T-cell (primary cell): Measurements from ENCODE around the gene PAK2. TPM values are rescaled to one million over a fixed set of nuclear protein-coding genes. Genes with fewer than 3 reads are reported as not detected.
A peak's percentile ranks its signal among the peaks of the same experiment; 100 is the strongest.
"Not testable (repeated sequence)": the region's sequence is repeated elsewhere in the genome, so short reads cannot be mapped to it uniquely, and the experiment has no call there.

Source experiments
- ATAC-seq, 4 experiments: fragments of 200-7000 bp in 3 of 4; fragments of 150-1000 bp in 1 of 4; cut with Tn5 transposase; replicated peaks in 1 of 4; 1 replicate in 3 of 4; 2 replicates in 1 of 4; pipeline ENCODE4 v1.10.0; 2021; ENCODE audit warnings: moderate library complexity in 3 of 4, mild to moderate bottlenecking in 2 of 4, moderate number of reproducible peaks in 1 of 4
- CTCF ChIA-PET, 2 donors: fragments of 300-600 bp; sonication (Branson Sonifier 250); formaldehyde crosslinking; loops; one replicate each; lab custom pipeline; 2022; ENCODE audit warnings: antibody characterized with exemption in 2 of 2; lab: Charles Lee
- POLR2A ChIA-PET, 2 donors: fragments of 300-600 bp; sonication (Branson Sonifier 250); formaldehyde crosslinking; loops; one replicate each; lab custom pipeline; 2022; ENCODE audit warnings: antibody characterized with exemption in 2 of 2; lab: Charles Lee
- DNase-seq, 35 experiments: peaks; one replicate each; pipeline versions ENCODE4 v3.0.0 to v3.0.0-alpha.2; 2013 to 2023
- H3K27ac ChIP-seq: one replicate; pipeline ENCODE4 v1.5.1; 2013; ENCODE audit warnings: low read length
- H3K27me3 ChIP-seq, 2 experiments: replicated peaks in 1 of 2; 1 replicate in 1 of 2; 2 replicates in 1 of 2; pipeline versions ENCODE4 v1.6.1 to v1.7.0; 2013; ENCODE audit warnings: low read length in 1 of 2, mixed read lengths in 1 of 2; ENCODE audit not compliant: control insufficient read depth in 2 of 2, insufficient read depth in 2 of 2; ENCODE audit errors: extremely low read depth in 1 of 2
- H3K36me3 ChIP-seq, 2 donors: 1 replicate in 1 of 2; 2 replicates in 1 of 2; pipeline versions ENCODE4 v1.6.1 to v1.7.0; 2013; ENCODE audit warnings: low read length in 1 of 2; ENCODE audit not compliant: control insufficient read depth in 2 of 2, insufficient read depth in 1 of 2; ENCODE audit errors: extremely low read depth in 1 of 2
- H3K4me1 ChIP-seq, 2 experiments: 1 replicate in 1 of 2; 2 replicates in 1 of 2; pipeline versions ENCODE4 v1.6.1 to v1.7.0; 2013; ENCODE audit warnings: low read length in 2 of 2, mixed read lengths in 1 of 2; ENCODE audit not compliant: insufficient read depth in 2 of 2, control insufficient read depth in 1 of 2; ENCODE audit errors: extremely low read depth in 1 of 2
- H3K4me3 ChIP-seq, 2 donors: 1 replicate in 1 of 2; 2 replicates in 1 of 2; pipeline versions ENCODE4 v1.5.1 to v1.7.0; 2013; ENCODE audit warnings: mild to moderate bottlenecking in 2 of 2, low read length in 1 of 2, moderate library complexity in 1 of 2; ENCODE audit not compliant: control insufficient read depth in 1 of 2; ENCODE audit errors: extremely low read depth in 1 of 2
- H3K9me3 ChIP-seq: 2 replicates; pipeline ENCODE4 v1.7.0; 2013
- H3K27ac Mint-ChIP-seq, 2 donors: one replicate each; pipeline ENCODE4 v1.8.0; 2020 to 2021; ENCODE audit warnings: mild to moderate bottlenecking in 2 of 2, mixed read lengths in 2 of 2
- H3K27me3 Mint-ChIP-seq, 2 donors: one replicate each; pipeline ENCODE4 v1.8.0; 2021 to 2022; ENCODE audit warnings: mixed read lengths in 2 of 2
- H3K36me3 Mint-ChIP-seq: one replicate; pipeline ENCODE4 v1.8.0; 2021; ENCODE audit warnings: mixed read lengths
- H3K4me1 Mint-ChIP-seq, 3 donors: one replicate each; pipeline ENCODE4 v1.8.0; 2020 to 2022; ENCODE audit warnings: mixed read lengths in 3 of 3, mild to moderate bottlenecking in 1 of 3
- H3K4me3 Mint-ChIP-seq, 3 donors: one replicate each; pipeline ENCODE4 v1.8.0; 2020 to 2022; ENCODE audit warnings: mild to moderate bottlenecking in 3 of 3, mixed read lengths in 3 of 3, moderate library complexity in 3 of 3
- H3K9me3 Mint-ChIP-seq, 3 donors: one replicate each; pipeline ENCODE4 v1.8.0; 2020 to 2022; ENCODE audit warnings: mixed read lengths in 3 of 3
- WGBS: methylation state at CpG from one replicate; pipeline ENCODE4 v1.1.5; 2013; ENCODE audit warnings: missing lambda C conversion rate; ENCODE audit not compliant: insufficient coverage; 5-methylcytosine and 5-hydroxymethylcytosine counted together
- total RNA-seq, 35 experiments: library from RNA in 6 of 35; stranded (reverse) in 6 of 35; fragments of 120-200 nt in 1 of 35; gene quantifications; one replicate each; pipeline versions ENCODE4 v1.2.1 to v1.2.4 and lab custom pipeline; 2013 to 2026

The PAK2 gene
- total RNA-seq, 5 donors from 2014 or later (not counting 1 experiment from before 2014, with no cell fraction given): 62.7 to 87.3 (median 76.2) TPM

DNA sequence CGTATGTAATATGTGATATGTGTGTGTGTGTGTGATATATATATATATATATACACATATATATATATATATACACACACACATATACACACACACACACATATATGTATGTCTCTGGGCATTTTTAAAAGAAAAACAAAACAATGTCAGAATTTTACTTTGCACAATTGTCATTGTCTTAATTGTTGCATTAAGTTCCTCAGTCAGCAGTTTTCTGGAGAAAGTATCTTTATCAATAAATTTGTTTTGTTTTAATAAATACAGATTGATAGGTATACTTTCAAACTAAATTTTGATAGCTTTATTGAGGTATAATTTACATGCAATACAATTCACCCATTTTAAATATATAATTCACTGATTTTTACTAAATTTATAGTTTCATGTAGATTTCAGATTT is 65.1 kb downstream of the PAK2 start:
- no peak overlapping the region for H3K4me3 Mint-ChIP-seq
- ATAC-seq (no peak), DNase-seq (no peak)
- Histone ChIP-seq H3K36me3 (peaks cover 4 to 52% of the 10 kb centered on the region in 2 donors), H3K4me1 (peaks cover 0 to 12% of the 10 kb centered on the region in 2 experiments), H3K27ac (no peak overlapping the region), H3K4me3 (no peak overlapping the region), H3K27me3 (no peaks in the 10 kb centered on the region), H3K9me3 (no peaks in the 10 kb centered on the region)
- H3K27ac Mint-ChIP-seq: no peak overlapping the region
- H3K9me3 Mint-ChIP-seq: no peaks in the 10 kb centered on the region
- peaks cover 40% of the 10 kb centered on the region for H3K36me3 Mint-ChIP-seq
- WGBS: no CpG with 5 or more reads among the region's 1 CpG
- ChIA-PET CTCF (no interaction called here), POLR2A (no interaction called here)
- peaks cover 13 to 18% (median 16%) of the 10 kb centered on the region in 3 donors for H3K4me1 Mint-ChIP-seq
- no peaks in the 10 kb centered on the region for H3K27me3 Mint-ChIP-seq

- DNase-seq (no peak), ATAC-seq (no peak)
- H3K27ac Mint-ChIP-seq: peak overlapping the region in 1 of 2 donors; percentile 22
- H3K4me1 Mint-ChIP-seq: no peaks in the 10 kb centered on the region
- H3K9me3 Mint-ChIP-seq: no peaks in the 10 kb centered on the region
- H3K36me3 Mint-ChIP-seq: peaks cover 57% of the 10 kb centered on the region
- H3K4me3 Mint-ChIP-seq: no peak overlapping the region
- WGBS: 100% methylated on average over 2 of the region's 3 CpGs
- Histone ChIP-seq H3K4me3 (no peak overlapping the region), H3K27ac (no peak overlapping the region), H3K27me3 (no peaks in the 10 kb centered on the region), H3K36me3 (peaks cover 4 to 63% of the 10 kb centered on the region in 2 donors), H3K4me1 (no peaks in the 10 kb centered on the region), H3K9me3 (no peaks in the 10 kb centered on the region)
- CTCF ChIA-PET: no interaction called here
- POLR2A ChIA-PET: no interaction called here
- H3K27me3 Mint-ChIP-seq: no peaks in the 10 kb centered on the region
Observed at GRCh38 chr3:196810963-196811581, 71.4 kb downstream of the PAK2 start.

- Mint-ChIP-seq H3K9me3 (no peaks in the 10 kb centered on the region), H3K36me3 (peaks cover 40% of the 10 kb centered on the region), H3K4me3 (no peak overlapping the region), H3K4me1 (no peaks in the 10 kb centered on the region), H3K27ac (peak overlapping the region in 1 of 2 donors; percentile 19), H3K27me3 (no peaks in the 10 kb centered on the region)
- Histone ChIP-seq H3K27me3 (no peaks in the 10 kb centered on the region), H3K36me3 (peaks cover 6 to 48% of the 10 kb centered on the region in 2 donors), H3K9me3 (no peaks in the 10 kb centered on the region), H3K4me3 (no peak overlapping the region), H3K4me1 (no peaks in the 10 kb centered on the region), H3K27ac (no peak overlapping the region)
- ChIA-PET POLR2A (no interaction called here), CTCF (no interaction called here)
- ATAC-seq (no peak), DNase-seq (no peak)
- WGBS: 100% methylated on average over 3 of the region's 7 CpGs
Observed at GRCh38 chr3:196812853-196813252, 73.2 kb downstream of the PAK2 start.

DNA sequence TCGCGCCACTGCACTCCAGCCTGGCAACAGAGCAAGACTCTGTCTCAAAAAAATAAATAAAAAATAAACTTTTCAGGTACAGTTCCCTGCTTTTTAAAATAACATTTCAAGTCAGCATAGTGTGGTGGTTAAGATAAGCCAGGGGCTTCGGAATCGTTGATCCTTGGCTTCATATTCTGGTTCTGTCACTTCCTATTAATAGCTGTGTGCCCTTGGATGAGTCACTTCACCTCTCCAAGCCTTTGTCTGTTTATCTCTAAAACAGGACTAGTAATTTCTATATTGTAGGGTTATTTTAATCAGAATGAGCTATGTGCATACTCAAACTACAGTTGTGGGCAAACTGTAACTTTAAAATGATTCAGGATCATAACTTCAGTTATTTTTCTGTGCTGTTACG is 74.2 kb downstream of the PAK2 start:
- H3K36me3 Mint-ChIP-seq: peaks cover 39% of the 10 kb centered on the region

GRCh38 chr3:196821806-196822355 is 82.2 kb downstream of the PAK2 start:
- DNase-seq (no peak), ATAC-seq (no peak)
- H3K27ac Mint-ChIP-seq: no peak overlapping the region
- no peak overlapping the region for H3K4me3 Mint-ChIP-seq
- H3K36me3 Mint-ChIP-seq: peaks cover 51% of the 10 kb centered on the region
- no peaks in the 10 kb centered on the region for H3K27me3 Mint-ChIP-seq
- H3K9me3 Mint-ChIP-seq: no peaks in the 10 kb centered on the region
- Histone ChIP-seq H3K4me1 (no peaks in the 10 kb centered on the region), H3K27ac (no peak overlapping the region), H3K9me3 (no peaks in the 10 kb centered on the region), H3K4me3 (no peak overlapping the region), H3K27me3 (no peaks in the 10 kb centered on the region), H3K36me3 (peaks cover 18 to 78% of the 10 kb centered on the region in 2 donors)
- CTCF ChIA-PET: no interaction called here
- 89% methylated on average over 2 of the region's 6 CpGs for WGBS
- POLR2A ChIA-PET: no interaction called here
- no peaks in the 10 kb centered on the region for H3K4me1 Mint-ChIP-seq

More for the DNA sequence above, 74.2 kb downstream of the PAK2 start:
- H3K4me3 Mint-ChIP-seq: no peak overlapping the region
- Histone ChIP-seq H3K27me3 (no peaks in the 10 kb centered on the region), H3K36me3 (peaks cover 6 to 48% of the 10 kb centered on the region in 2 donors), H3K27ac (no peak overlapping the region), H3K4me1 (no peaks in the 10 kb centered on the region), H3K9me3 (no peaks in the 10 kb centered on the region), H3K4me3 (no peak overlapping the region)
- no CpG with 5 or more reads among the region's 5 CpGs for WGBS
- ChIA-PET POLR2A (no interaction called here), CTCF (interaction anchor here in 1 of 2 donors (0.6 kb wide), 1 partner anchor 526 kb away, joined by 3 read pairs; no protein-coding TSS in a partner anchor)
- H3K27me3 Mint-ChIP-seq: no peaks in the 10 kb centered on the region
- H3K4me1 Mint-ChIP-seq: no peaks in the 10 kb centered on the region
- no peak overlapping the region for H3K27ac Mint-ChIP-seq
- DNase-seq (no peak), ATAC-seq (no peak)
- H3K9me3 Mint-ChIP-seq: no peaks in the 10 kb centered on the region

DNA sequence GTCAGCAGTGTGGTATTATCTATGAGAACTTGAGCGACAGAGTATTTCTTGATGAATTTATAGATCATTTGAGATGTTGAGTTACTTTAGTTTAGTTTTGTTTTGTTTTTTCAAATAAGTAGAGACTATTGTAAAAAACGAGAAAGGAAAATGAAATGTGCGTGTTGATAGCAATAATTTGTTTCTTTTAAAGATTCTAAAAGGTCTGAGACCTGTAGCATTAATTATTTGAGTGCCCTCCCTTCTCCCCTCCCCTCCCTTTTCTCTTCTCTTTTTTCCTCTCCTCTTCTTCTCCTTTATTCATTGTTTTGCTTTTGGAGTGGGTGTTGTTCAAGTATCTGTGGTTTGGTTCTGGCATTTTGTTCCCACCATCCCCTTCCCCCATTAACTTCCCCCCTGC is 90.0 kb downstream of the PAK2 start:
- POLR2A ChIA-PET, H3K27ac Mint-ChIP-seq, H3K9me3 Mint-ChIP-seq, H3K4me1 Mint-ChIP-seq, ATAC-seq, H3K9me3 ChIP-seq, H3K4me3 ChIP-seq, H3K27ac ChIP-seq, H3K4me1 ChIP-seq, H3K27me3 ChIP-seq, H3K4me3 Mint-ChIP-seq, DNase-seq, H3K27me3 Mint-ChIP-seq, CTCF ChIA-PET: not testable (repeated sequence)
- H3K36me3 Mint-ChIP-seq: peaks cover 21% of the 10 kb centered on the region
- 100% methylated on average over 1 of the region's 3 CpGs for WGBS
- H3K36me3 ChIP-seq: peaks cover 0 to 32% of the 10 kb centered on the region in 2 donors
